ENCODE data around the gene THOC6.

Gene THOC6

GRCh38 chr16:2985462-2985861 lies 38.4 kb upstream of the THOC6 start:
- DNase-seq (ENCODE audit: low spot score): no peak
- no peak for TF ChIP-seq CTCF (IDR thresholded peaks at IDR 0.05; ENCODE audit: extremely low read depth, insufficient read depth, missing control alignments)
- in situ Hi-C loops (cut with MboI; ENCODE audit: low pct_unique_long_range_greater_than_20kb, low sequenced_read_pairs, unreplicated experiment): no loop called here

DNA sequence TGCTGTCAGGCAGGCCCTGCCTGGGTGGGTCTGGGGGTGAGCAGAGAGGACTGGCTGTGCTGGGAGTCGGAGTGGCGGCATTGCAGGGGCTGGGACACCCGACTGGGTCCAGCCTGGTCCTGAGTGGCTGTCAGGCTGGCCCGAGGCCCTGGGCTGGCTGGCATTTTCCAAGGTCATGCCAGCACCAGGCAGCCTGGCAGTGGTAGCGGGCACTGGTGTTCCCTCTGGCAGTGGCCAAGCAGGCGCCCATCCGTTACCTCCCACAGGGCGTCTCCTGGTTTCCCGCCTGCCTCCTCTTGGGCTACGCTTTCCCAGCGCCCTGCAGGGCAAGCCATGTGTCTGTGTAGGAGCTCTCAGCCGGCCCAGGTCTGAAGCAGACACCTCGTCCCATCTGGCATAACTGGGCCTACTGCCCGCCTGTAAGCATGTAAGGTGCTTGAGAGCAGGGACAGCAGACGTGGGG lies 37.9 kb upstream of the THOC6 start:
- no peak for TF ChIP-seq CTCF (IDR thresholded peaks at IDR 0.05; ENCODE audit: extremely low read depth, insufficient read depth, missing control alignments)

DNA sequence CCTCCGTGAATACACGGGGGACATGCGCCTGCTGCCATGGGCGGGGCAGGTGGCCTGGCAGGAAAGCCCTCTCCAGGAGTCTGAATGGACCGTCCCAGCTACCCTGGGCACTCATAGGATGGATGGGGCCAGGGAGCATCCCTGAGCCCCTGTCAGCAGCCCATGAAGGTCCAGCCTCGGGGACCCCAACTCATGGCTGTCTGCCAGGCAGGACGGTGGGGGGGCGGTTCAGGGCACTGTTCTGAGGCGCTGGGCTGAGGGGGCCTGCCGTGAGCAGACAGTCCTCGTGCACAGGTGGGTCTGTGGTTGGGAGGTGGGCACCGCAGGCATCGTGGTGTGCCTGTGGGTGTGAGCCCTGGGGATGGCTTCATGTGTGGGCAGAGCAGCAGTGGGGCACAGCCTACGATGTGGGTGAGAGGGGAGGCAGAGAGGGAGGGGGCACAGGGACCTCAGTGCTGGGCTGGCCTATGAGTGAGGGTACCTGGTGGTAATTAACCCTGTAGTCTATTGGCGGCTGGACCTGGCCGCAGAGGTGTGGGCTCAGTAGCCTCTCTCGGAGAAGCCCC lies 37.1 kb upstream of the THOC6 start:
- TF ChIP-seq CTCF (IDR thresholded peaks at IDR 0.05; ENCODE audit: extremely low read depth, insufficient read depth, missing control alignments): no peak
- in situ Hi-C loops (cut with MboI; ENCODE audit: low pct_unique_long_range_greater_than_20kb, low sequenced_read_pairs, unreplicated experiment): no loop called here
- DNase-seq (ENCODE audit: low spot score): no peak

More for the DNA sequence above, 37.9 kb upstream of the THOC6 start:
- in situ Hi-C loops (cut with MboI; ENCODE audit: low pct_unique_long_range_greater_than_20kb, low sequenced_read_pairs, unreplicated experiment): no loop called here
- no peak for DNase-seq (ENCODE audit: low spot score)

GRCh38 chr16:2987286-2987685 lies 36.5 kb upstream of the THOC6 start:
- no peak for TF ChIP-seq CTCF (IDR thresholded peaks at IDR 0.05; ENCODE audit: extremely low read depth, insufficient read depth, missing control alignments)
- DNase-seq (ENCODE audit: low spot score): no peak
- in situ Hi-C loops (cut with MboI; ENCODE audit: low pct_unique_long_range_greater_than_20kb, low sequenced_read_pairs, unreplicated experiment): no loop called here

DNA sequence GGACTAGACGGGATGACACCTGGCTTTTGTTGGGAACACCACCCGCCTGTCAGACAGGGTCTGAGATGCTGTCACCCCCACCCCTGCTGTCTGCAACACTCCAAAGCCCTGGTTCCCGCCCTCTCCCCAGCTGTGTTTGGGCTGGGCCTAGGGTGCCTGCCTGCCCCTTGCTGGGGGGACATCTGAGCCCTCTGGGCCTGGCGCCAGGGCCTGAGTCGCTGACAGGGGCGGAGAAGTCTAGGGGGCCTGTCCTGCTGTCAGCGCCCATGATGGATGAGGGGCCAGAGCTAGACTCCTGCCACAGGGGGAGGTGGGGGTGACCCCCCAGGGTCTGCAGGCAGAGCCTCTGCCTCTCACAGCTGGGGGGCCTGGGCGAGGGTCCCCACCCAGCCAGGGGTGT lies 36.0 kb upstream of the THOC6 start:
- in situ Hi-C loops (cut with MboI; ENCODE audit: low pct_unique_long_range_greater_than_20kb, low sequenced_read_pairs, unreplicated experiment): no loop called here
- TF ChIP-seq CTCF (IDR thresholded peaks at IDR 0.05; ENCODE audit: extremely low read depth, insufficient read depth, missing control alignments): no peak
- no peak for DNase-seq (ENCODE audit: low spot score)

- no peak for DNase-seq (ENCODE audit: low spot score)
- in situ Hi-C loops (cut with MboI; ENCODE audit: low pct_unique_long_range_greater_than_20kb, low sequenced_read_pairs, unreplicated experiment): no loop called here
- TF ChIP-seq CTCF (IDR thresholded peaks at IDR 0.05; ENCODE audit: extremely low read depth, insufficient read depth, missing control alignments): no peak
Measured at GRCh38 chr16:2988590-2989099, 35.2 kb upstream of the THOC6 start.

Measured in GM13977 (cell line).